Gastroesophageal sphincter (tissue), 4 donors: ENCODE data around the gene RAB3C. TPM values are rescaled to one million over a fixed set of nuclear protein-coding genes. Genes with fewer than 3 reads are reported as not detected.

Experiments
- ATAC-seq: fragments of 150-250 bp; one replicate; pipeline ENCODE4 v1.9.1; 2016; ENCODE audit warnings: mild to moderate bottlenecking, moderate library complexity
- H3K27ac ChIP-seq, 4 donors: fragments of 200-600 bp; sonication (generic) in 3 of 4; 1 replicate in 3 of 4; 2 replicates in 1 of 4; pipeline ENCODE4 v1.5.1; 2016 to 2019
- H3K27me3 ChIP-seq: fragments of 200-600 bp; sonication (generic); one replicate; pipeline ENCODE4 v1.5.1; 2019
- H3K36me3 ChIP-seq, 2 donors: fragments of 200-600 bp; sonication (generic); one replicate each; pipeline ENCODE4 v1.5.1; 2019; ENCODE audit warnings: control low read depth in 1 of 2
- H3K4me1 ChIP-seq, 3 donors: fragments of 200-600 bp; sonication (generic); 1 replicate in 2 of 3; 2 replicates in 1 of 3; pipeline ENCODE4 v1.5.1; 2016 to 2019; ENCODE audit warnings: control low read depth in 2 of 3
- H3K4me3 ChIP-seq, 2 donors: fragments of 200-600 bp; sonication (generic); one replicate each; pipeline ENCODE4 v1.5.1; 2019; ENCODE audit warnings: mild to moderate bottlenecking in 1 of 2, moderate library complexity in 1 of 2
- H3K9me3 ChIP-seq, 3 donors: fragments of 200-600 bp; sonication (generic); one replicate each; pipeline ENCODE4 v1.5.1; 2017 to 2019; ENCODE audit warnings: control low read depth in 2 of 3
- CTCF ChIP-seq, 4 experiments: fragments of 200-600 bp in 2 of 4; fragments of 450-650 bp in 2 of 4; sonication (generic) in 1 of 4; IDR thresholded peaks; one replicate each; pipeline ENCODE4 v1.5.1; 2017 to 2019; ENCODE audit warnings: antibody characterized with exemption in 4 of 4, mild to moderate bottlenecking in 2 of 4, moderate library complexity in 2 of 4
- EP300 ChIP-seq: sonication (generic); formaldehyde crosslinking; IDR thresholded peaks from one replicate; pipeline ENCODE4 v1.6.1; 2017; ENCODE audit warnings: antibody characterized with exemption, mild to moderate bottlenecking
- POLR2A ChIP-seq, 2 donors: fragments of 450-650 bp; IDR thresholded peaks; one replicate each; pipeline ENCODE4 v1.6.1; 2017; ENCODE audit warnings: antibody characterized with exemption in 2 of 2, mild to moderate bottlenecking in 2 of 2, moderate library complexity in 1 of 2
- POLR2AphosphoS5 ChIP-seq: sonication (generic); formaldehyde crosslinking; IDR thresholded peaks from one replicate; pipeline ENCODE4 v1.6.1; 2017; ENCODE audit warnings: antibody characterized with exemption
- WGBS, 2 donors: methylation state at CpG; one replicate each; pipeline ENCODE4 v1.1.5; 2018; ENCODE audit warnings: low coverage in 1 of 2; 5-methylcytosine and 5-hydroxymethylcytosine counted together
- total RNA-seq, 4 donors: library from RNA; depleted of rRNA; stranded (reverse); fragments of >200 nt; gene quantifications; one replicate each; pipeline ENCODE4 v1.1.0, GENCODE V29; 2016

RAB3C gene
- total RNA-seq, 4 donors from 2014 or later = 0.16 to 3.5 (median 2.1) TPM

GRCh38 chr5:58765058-58765457 is 182.2 kb downstream of the RAB3C start:
- Histone ChIP-seq H3K4me3 (no peak overlapping the region), H3K4me1 (no peaks in the 10 kb centered on the region), H3K27ac (no peak overlapping the region), H3K9me3 (no peaks in the 10 kb centered on the region), H3K27me3 (no peaks in the 10 kb centered on the region), H3K36me3 (no peaks in the 10 kb centered on the region)
- no peak for TF ChIP-seq EP300
- TF ChIP-seq POLR2A (IDR thresholded peaks at IDR 0.05) = no peak
- TF ChIP-seq CTCF (IDR thresholded peaks at IDR 0.05) = no peak
- no peak for TF ChIP-seq POLR2AphosphoS5
- WGBS, 2 donors = 83 to 91% methylated on average over 2 of the region's 2 CpGs
- ATAC-seq = no peak

- no peak for ATAC-seq
- Histone ChIP-seq H3K27ac (no peak overlapping the region), H3K4me3 (no peak overlapping the region), H3K27me3 (no peaks in the 10 kb centered on the region), H3K36me3 (no peaks in the 10 kb centered on the region), H3K9me3 (no peaks in the 10 kb centered on the region), H3K4me1 (no peaks in the 10 kb centered on the region)
- no peak for TF ChIP-seq EP300
- no peak for TF ChIP-seq POLR2AphosphoS5
- no peak for TF ChIP-seq CTCF (IDR thresholded peaks at IDR 0.05)
- no peak for TF ChIP-seq POLR2A (IDR thresholded peaks at IDR 0.05)
Measured at GRCh38 chr5:58767104-58767503, 184.2 kb downstream of the RAB3C start.

- H3K27ac ChIP-seq = no peak overlapping the region
- no peaks in the 10 kb centered on the region for H3K4me1 ChIP-seq
- 46 to 51% methylated on average over 3 of the region's 3 CpGs for WGBS, 2 donors
Measured at GRCh38 chr5:58770136-58770535, 187.3 kb downstream of the RAB3C start.

GRCh38 chr5:58771796-58772195 is 188.9 kb downstream of the RAB3C start:
- no peaks in the 10 kb centered on the region for H3K27me3 ChIP-seq
- H3K9me3 ChIP-seq = no peaks in the 10 kb centered on the region
- 80% methylated on average over 2 of the region's 2 CpGs; no CpG with 5 or more reads in 1 of the 2 donors for WGBS, 2 donors
- no peak for ATAC-seq
- H3K36me3 ChIP-seq = no peaks in the 10 kb centered on the region
- H3K4me1 ChIP-seq = no peaks in the 10 kb centered on the region
- no peak overlapping the region for H3K4me3 ChIP-seq
- H3K27ac ChIP-seq = no peak overlapping the region
- no peak for TF ChIP-seq EP300
- no peak for TF ChIP-seq POLR2AphosphoS5
- no peak for TF ChIP-seq CTCF (IDR thresholded peaks at IDR 0.05)
- TF ChIP-seq POLR2A (IDR thresholded peaks at IDR 0.05) = no peak

More at GRCh38 chr5:58770136-58770535, 187.3 kb downstream of the RAB3C start:
- TF ChIP-seq EP300 = no peak
- TF ChIP-seq CTCF (IDR thresholded peaks at IDR 0.05) = no peak
- no peak for TF ChIP-seq POLR2A (IDR thresholded peaks at IDR 0.05)
- no peak for TF ChIP-seq POLR2AphosphoS5
- no peak for ATAC-seq
- Histone ChIP-seq H3K27me3 (no peaks in the 10 kb centered on the region), H3K4me3 (no peak overlapping the region), H3K36me3 (no peaks in the 10 kb centered on the region), H3K9me3 (no peaks in the 10 kb centered on the region)

- no peak for ATAC-seq
- Histone ChIP-seq H3K4me3 (no peak overlapping the region), H3K36me3 (no peaks in the 10 kb centered on the region), H3K27ac (no peak overlapping the region), H3K4me1 (no peaks in the 10 kb centered on the region), H3K27me3 (no peaks in the 10 kb centered on the region), H3K9me3 (no peaks in the 10 kb centered on the region)
- 5 to 28% methylated on average over 2 of the region's 2 CpGs for WGBS, 2 donors
- TF ChIP-seq EP300 (no peak), CTCF (IDR thresholded peaks at IDR 0.05) (no peak), POLR2A (IDR thresholded peaks at IDR 0.05) (no peak), POLR2AphosphoS5 (no peak)
Measured at GRCh38 chr5:58773744-58774441, 191.0 kb downstream of the RAB3C start.
